GM10266 (cell line): ENCODE results near the gene MCOLN1.

Experiments used
- DNase-seq: peaks from one replicate; pipeline ENCODE4 v3.0.0; 2012; ENCODE audit errors: extremely low spot score
- CTCF ChIP-seq: IDR thresholded peaks from 2 replicates; pipeline ENCODE4 v1.5.1; 2012; ENCODE audit warnings: mild to moderate bottlenecking, low read depth; ENCODE audit not compliant: control insufficient read depth, insufficient read depth; ENCODE audit errors: missing control alignments

The MCOLN1 gene

GRCh38 chr19:7478843-7479227 lies 43.6 kb upstream of the MCOLN1 start:
- no peak for DNase-seq
- TF ChIP-seq CTCF: no peak

- TF ChIP-seq CTCF: no peak
Measured at GRCh38 chr19:7480222-7480969, 42.0 kb upstream of the MCOLN1 start.

GRCh38 chr19:7480970-7481255 lies 41.5 kb upstream of the MCOLN1 start:
- no peak for TF ChIP-seq CTCF
- DNase-seq: no peak

More at GRCh38 chr19:7480222-7480969, 42.0 kb upstream of the MCOLN1 start:
- no peak for DNase-seq

GRCh38 chr19:7482584-7483439 lies 39.6 kb upstream of the MCOLN1 start:
- no peak for DNase-seq
- no peak for TF ChIP-seq CTCF

- no peak for TF ChIP-seq CTCF
- no peak for DNase-seq
Measured at GRCh38 chr19:7483720-7484201, 38.7 kb upstream of the MCOLN1 start.

GRCh38 chr19:7486923-7487322 lies 35.5 kb upstream of the MCOLN1 start:
- no peak for TF ChIP-seq CTCF
- no peak for DNase-seq
